GM18508 (cell line): ENCODE data around the gene ADCY2.

Experiments used
- ATAC-seq: cut with Tn5 transposase; IDR thresholded peaks from one replicate; pipeline ENCODE4 v1.9.1; 2021; ENCODE audit warnings: moderate number of reproducible peaks; ENCODE audit not compliant: insufficient read depth, unreplicated experiment

ADCY2 gene

DNA sequence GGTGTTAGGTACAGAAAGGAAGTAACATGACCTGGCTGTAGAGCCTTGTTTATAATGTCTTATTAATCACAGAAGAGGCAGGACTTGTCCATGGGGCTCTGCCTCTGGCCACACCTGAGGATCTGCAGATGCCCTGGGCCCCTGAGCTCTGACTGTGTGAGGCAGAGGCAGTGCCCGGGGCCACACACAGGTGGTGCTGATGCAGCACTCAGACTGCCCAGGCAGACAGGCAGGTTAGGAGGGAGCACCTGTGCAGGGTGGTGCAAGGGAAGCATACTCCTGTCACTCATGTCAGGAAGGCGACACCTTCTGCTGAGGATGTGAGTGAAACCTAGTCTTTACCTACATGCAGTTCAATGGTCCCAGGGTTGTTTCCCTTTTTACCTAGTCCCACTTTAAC lies 366.3 kb downstream of the ADCY2 start:
- ATAC-seq = no peak

DNA sequence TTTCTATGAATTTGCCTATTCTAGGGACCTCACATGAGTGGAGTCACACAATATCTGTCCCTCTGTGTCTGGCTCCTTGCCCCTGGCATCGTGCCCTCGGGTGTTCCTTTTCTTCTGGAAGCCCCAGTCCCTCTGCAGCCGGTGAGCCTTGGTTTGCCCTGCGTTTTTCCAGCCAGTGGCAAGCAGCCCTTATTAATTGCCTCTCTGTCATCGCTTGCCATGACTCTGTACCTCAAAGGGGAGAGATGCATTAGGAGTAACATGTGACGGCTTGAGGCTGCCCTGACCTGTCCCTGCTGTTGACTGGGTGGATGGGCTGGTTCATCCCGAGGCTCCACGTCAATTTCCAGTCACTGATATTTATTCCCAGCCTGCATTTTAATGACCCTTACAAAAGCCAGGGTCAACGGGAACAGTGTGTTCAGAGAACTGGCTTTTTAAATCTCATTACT lies 367.7 kb downstream of the ADCY2 start:
- ATAC-seq = no peak

DNA sequence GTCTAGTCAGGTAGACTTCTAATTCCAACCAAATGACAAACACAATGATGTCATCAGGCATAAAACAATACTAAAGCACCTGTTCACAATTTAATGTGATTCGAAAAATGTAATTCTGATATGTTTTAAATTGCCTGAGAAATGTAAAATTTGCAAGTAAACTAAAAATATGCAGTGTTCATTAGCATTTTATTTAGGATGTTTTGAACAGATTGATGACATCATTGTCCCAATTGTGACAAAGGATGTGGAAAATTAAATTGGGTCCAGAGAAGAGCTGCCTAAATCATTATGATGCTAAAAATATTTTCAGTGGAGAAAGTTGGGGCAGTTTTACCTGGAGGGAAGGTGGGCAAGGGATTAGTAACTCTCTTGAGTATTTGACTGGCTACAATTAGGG lies 368.5 kb downstream of the ADCY2 start:
- ATAC-seq = no peak

DNA sequence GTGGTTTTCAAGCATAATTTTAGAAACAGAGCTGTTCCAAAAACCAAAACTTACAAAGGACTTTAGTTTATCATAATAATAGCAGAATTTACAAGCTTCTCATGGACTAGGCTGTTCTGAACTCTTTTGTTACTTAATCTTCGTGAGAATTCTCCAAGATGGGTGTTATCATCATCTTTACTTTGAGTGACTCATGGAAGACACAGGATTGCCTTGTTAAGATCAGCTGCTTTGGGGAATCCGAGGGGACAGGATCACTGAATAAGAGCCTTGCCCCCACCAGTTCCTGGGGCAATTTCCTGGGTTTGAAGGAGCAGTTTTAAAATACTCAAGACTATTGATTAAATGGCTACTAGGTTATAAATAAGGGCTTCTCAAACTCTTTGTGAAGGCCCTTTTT lies 374.5 kb downstream of the ADCY2 start:
- no peak for ATAC-seq

DNA sequence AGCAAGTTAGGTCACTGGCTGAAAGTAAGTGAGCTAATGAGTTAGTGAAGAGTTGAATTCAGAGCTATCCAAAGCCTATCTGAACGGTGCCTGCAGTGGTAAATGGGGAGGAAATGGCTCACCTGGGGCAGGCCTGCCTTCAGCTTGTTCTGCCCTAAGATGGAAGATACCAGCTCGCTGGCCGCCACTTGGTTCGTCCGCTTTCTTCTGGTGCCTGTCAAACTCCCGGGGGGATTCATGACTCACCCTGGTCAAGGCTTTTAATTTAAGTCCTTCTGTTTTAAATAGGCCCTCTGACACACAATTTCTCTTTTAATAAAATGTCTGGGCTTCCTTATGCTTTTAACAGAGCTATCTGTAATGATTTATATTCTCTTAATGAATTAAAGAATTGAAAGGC lies 376.2 kb downstream of the ADCY2 start:
- no peak for ATAC-seq

DNA sequence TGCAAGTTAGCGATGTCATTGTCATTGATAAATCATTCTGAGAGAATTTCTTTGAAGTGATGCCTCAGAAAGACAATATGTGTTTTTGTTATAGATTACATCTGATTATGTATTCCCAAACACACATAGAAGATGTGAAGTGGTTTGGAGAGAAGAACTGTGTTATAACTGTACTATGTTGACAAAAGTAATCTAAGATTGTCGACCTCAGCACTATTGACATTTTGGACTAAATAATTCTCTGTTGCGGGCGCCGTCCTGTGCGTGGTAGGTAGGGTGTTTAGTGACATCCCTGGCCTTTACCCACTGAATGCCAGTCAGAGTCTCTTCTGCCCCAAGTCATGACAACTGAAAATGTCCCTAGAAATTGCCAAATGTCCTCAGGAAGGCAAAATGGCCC lies 377.2 kb downstream of the ADCY2 start:
- no peak for ATAC-seq

DNA sequence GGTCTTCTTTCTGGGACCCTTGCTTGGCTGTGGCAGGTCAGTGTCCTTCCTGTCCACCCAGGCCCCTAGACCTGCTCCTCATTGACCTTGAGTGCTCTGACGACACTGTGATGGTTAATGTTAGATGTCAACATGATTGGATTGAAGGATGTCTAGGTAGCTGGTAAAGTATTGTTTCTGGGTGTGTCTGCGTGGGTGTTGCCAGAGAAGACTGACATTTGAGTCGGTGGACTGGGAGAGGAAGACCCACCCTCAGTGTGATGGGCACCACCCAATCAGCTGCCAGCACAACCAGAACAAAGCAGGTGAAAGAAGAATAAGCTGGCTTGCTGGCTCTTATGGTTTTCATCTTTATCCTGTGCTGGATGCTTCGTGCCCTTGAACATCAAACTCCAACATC lies 380.5 kb downstream of the ADCY2 start:
- ATAC-seq = no peak

DNA sequence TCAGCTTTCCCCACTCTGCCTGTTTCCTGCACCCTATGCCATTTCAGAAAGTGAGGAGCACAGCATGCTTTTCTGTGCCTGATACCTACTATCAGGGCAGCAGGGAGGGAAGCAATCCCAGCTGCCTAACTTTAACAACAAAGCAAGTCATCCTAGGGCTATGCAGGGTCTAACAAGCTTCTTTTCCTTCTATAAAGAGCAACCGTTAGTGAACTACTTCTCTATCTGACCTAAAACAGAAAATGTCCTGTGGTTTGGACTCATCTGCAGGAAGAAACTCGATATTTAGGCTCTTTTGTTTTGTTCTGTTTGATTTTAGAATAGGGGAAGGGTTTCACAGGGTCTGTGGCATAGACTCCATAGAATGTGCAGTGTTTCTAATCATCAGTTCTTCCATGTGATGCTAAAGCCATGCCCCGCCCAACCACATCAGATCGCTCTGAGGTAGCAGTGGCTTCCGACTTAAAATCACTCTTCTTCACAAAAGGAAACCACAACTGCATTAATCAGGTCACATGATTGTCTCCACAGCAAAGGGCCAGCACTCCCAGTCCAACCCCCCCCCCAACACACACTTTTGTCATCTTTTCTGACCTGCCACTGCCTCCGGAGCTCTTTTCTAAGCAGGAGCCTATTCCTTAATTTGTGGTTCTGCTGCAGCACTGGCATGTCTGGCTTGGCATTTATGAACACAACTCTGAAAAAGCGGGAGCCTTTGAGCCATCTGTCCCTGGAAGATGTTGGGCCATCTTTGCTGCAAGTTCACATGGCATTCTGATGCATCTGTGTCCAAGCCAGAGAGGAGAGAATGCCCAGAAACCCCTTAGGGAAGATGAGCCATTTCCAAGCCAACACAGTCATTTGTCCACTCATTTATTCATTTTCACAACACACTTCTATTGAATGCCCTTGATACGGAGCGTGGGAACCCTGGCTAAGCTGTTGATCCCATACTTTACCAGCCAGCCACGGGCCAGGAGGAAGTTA lies 383.4 kb downstream of the ADCY2 start:
- ATAC-seq = no peak

DNA sequence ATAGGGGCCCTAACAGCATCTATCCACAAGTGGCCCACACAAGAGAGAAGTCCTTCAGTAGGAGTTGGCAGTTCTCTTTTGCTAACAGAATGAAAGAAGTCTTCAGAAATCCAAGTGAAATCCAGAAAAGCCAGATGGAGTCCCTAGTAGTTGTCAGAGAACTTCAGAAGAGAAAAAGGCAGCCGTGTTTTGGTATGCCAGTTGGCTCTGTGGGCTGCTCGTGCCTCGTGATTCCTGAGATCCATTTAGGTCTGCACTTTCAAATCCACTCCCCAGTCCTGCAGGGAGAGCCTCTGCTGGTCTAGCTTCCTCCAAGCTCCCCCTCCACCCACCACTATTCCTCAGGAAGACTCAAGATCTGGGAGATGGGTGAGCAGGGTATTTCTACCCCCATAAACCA lies 386.0 kb downstream of the ADCY2 start:
- ATAC-seq = no peak

DNA sequence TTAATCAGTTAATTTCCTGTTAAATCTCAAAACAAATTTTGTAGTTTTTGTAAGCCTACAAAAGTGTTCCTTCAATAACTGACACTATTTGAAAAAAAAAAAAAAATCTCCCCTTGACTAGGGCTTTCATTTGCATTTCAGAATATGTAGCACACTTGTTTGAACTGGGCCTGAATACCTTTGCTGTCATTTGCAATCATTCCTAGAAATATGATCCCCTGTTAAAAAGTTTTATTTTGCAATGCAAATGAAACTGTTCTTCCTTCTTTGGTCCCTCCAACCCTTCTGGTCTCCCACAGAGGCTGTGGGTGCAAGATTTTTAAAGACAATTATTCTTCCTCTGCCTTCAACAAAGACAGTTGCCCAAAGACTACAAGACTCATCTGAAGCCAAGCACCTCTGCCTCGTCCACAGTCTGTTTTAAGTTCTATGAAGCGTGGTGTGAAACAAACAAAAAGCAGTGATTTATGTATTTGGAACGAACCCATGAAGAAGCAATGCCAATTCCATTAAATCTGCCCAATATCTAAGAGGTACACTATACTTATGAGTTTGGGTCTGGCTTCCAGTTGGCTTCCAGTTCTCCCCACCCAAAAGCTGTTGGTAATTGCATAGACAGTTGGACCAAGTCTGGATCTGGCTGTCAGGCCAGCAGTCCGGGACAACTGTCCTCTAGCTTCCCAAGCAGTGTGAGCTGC lies 388.9 kb downstream of the ADCY2 start:
- no peak for ATAC-seq

DNA sequence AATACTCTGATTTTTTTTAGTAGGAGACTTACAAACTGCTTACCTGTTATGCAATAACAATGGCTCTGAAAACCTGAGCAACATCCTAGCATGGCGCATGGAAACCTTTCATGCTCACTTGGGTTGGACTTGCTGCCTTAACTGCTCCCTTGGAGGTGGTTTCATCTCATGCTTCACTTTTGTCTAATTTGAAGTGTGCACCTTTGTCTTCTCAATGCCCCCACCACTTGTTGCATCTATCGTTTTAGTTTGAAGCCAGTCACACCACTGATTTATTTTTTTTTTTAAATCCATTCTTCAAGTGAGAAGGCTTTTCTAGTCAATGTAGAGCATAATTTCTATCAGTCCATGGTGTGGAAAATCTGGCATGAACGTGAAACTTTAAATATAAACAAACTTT lies 391.8 kb downstream of the ADCY2 start:
- no peak for ATAC-seq

DNA sequence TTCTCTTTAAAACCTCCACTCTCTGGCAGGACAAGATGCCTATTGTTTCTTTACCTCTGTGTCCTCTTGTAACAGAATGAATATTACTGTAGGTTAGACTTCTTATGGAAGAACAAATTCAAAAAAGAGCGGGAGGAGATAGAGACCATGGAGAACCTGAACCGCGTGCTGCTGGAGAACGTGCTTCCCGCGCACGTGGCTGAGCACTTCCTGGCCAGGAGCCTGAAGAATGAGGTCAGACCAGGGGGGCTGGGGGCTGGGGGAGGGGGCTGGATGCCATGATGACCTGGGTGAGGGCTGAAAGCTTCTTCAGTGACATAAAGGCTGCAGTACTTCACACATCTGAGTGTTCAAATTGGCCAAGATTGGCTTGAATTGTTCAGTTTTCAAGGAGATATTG lies 393.6 kb downstream of the ADCY2 start:
- no peak for ATAC-seq

DNA sequence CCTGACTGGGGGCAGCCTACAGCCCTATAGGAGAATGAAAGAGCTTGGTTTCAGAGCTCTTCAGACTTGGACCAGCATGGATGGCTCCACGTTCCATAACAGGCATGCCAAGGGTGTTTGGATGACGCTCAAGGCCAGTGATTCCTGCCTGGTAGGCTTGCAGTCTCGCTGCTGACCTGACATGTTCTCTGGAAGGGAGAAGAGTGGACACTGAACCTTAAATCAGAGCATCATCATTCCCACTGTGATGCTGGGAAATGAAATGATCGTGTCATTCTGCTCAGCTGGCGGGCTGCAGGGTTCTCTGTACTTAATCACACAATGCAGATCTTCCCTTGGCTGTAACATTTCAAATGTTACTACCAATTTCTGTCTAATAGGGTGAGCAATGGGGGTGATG lies 398.0 kb downstream of the ADCY2 start:
- no peak for ATAC-seq

DNA sequence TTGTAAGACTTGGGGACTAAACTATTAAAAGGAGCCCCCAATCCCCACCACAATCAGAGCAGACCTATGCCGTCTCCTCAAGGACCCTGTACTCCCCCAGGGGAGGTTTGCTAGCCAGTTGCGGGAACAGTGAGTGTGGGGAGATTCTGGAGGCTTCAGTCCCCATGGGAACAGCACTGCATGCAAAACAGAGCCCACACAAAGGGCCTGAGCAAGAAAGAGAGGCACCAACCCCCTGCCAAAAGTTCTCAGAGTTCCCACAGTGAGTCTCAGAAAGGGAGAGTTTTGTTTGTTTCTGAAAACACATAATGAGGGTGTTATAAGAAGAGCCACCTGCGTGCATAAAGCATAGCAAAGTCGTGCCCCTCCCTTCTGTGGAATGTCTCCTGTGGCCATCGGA lies 398.4 kb downstream of the ADCY2 start:
- ATAC-seq = peak; percentile 78

DNA sequence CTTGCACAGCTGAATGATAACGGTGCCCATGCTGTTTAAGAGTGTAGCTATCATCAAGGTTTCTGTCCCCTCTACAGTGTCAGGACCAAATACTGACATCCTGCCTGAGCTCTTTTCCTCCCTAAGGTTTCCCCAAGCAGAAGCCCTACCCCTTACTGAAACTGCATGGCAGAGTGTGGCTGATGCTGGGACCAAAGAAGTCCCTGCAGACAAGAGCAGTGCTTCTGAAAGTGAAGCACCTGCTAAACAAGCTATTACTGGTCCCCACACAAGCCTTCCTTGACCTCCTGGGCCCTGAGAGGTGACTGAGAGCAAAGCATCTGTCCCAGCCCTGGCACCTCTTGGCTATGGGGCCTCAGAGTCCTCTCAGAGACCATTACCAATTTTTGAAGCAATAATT lies 398.9 kb downstream of the ADCY2 start:
- peak; percentile 23 for ATAC-seq

DNA sequence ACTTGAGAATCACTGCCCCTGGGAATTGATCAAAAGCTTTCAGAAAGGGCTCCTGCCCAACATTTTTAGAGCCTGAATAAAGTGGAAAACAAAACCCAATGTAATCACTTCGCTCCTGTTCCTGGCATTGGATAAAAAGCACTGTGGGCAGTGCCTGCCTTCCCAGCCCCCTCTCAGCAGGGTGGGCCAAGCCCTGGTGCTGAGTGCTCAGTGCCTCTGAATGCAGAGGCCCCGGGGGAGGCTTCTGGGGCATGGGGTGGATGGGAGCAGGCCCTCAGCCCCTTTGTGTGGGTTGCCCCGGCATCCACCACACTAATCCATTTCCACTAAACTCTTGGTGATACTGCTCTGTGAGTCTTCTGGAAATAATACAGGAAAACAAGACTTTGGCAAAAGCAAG lies 399.4 kb downstream of the ADCY2 start:
- ATAC-seq = no peak

DNA sequence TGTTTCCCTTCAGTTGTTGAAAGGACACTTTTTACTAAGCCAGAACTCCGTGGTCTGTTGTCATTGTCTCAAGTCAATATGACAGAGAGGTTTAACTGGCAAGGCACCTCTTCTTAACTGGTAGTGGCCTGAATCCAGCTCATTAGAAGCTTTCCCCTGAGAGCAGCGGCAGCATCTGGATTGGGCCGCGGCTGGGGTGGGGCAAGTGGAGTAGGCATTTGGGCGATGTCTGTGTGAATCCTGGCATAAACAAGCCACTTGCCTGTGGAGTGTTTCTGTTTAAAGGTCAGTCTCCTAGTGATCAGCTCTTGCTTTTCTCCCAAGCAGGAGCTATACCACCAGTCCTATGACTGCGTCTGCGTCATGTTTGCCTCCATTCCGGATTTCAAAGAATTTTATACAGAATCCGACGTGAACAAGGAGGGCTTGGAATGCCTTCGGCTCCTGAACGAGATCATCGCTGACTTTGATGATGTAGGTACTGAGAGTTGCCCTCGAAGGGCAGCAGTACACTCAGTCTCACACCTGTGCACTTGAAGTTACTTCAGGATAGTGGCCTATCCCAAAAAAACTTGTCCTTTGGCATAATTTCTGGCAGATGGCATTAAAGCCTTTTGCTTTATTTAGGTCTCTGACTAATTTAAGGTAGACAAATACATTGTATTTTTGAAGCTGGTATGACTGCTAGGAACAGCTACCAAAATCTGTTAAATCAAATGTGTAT lies 406.1 kb downstream of the ADCY2 start:
- no peak for ATAC-seq

DNA sequence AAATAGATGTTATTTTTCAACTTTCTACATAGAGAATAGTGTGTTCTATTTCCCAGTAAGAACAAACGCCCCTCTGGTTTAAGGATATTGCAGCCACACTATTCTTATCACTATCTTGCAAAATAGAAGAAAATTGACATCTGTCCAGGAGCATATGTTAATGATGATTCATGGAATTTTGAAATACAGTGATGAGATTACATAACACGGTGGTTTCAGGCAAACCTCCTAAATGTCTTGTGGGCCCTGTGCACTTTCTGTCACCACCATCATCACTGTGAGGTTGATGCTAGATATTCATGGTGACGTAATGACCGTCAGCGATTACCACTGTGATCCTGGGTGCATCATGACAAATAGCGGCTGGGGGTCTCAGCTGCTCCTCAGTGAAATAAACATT lies 406.9 kb downstream of the ADCY2 start:
- no peak for ATAC-seq

DNA sequence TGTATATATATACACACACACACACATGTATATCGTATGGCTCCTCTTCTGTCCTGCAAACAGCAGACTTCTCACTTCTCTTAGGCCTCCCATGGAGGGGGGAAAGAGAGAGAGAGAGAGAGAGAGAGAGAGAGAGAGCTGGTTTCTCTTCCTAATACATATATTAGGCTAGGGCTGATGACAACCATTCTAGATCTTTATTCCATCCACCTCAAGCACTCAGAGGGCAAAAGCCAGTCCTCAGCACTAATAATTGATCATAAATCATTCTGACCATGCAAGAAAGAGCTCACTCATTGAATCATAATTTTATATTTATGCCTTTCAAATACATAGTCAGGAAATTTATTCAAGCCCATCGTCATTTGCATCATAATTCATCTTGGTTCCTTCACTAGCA lies 408.0 kb downstream of the ADCY2 start:
- ATAC-seq = no peak

DNA sequence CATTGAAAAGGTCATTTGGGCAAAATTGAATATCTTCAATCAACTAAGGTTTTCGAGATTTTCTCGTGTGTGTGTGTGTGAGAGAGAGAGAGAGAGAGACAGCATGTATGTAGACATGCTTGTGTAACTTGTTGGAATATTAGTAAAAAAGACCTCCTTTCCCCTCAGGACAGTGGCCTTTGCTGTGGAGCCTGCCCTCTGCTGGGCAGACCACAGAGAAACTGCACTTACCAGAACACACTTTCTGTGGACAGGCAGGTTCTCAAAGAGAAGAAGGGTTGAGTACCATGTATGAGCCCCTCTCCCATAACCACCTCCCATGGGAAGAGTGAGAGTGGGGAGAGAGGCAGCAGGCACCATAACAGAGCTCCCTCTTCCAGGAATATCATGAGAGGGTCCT lies 409.4 kb downstream of the ADCY2 start:
- no peak for ATAC-seq

DNA sequence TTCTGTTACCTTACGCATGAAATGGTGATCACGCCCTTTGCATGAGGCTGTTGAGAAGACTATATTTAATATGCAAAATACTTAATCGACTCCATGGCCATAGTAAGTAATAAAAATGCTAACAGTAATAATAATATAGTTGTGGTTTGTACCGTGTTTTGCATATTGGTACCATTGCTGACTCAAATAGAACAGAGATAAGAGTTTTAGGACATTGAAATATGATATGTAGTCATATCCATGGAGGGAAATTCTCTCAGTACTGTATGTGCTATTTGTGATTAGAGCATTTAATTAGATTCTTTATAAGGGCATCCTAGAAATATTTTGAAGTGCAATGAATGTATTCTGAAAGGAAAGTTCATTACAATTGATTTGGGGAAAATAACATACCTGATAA lies 413.1 kb downstream of the ADCY2 start:
- no peak for ATAC-seq
